Measurements from ENCODE around the gene CD58.

CD58 gene

GRCh38 chr1:116537040-116537831 is 33.6 kb downstream of the CD58 start:
- no peak for DNase-seq

- DNase-seq, result no peak
Measured at GRCh38 chr1:116534014-116534739, 36.6 kb downstream of the CD58 start.

GRCh38 chr1:116533429-116533820 is 37.4 kb downstream of the CD58 start:
- no peak for DNase-seq

GRCh38 chr1:116532671-116533428 is 38.0 kb downstream of the CD58 start:
- DNase-seq, result no peak

- no peak for DNase-seq
Measured at GRCh38 chr1:116531917-116532316, 38.9 kb downstream of the CD58 start.

GRCh38 chr1:116529681-116530080 is 41.1 kb downstream of the CD58 start:
- no peak for DNase-seq

GRCh38 chr1:116529199-116529631 is 41.6 kb downstream of the CD58 start:
- no peak for DNase-seq

GRCh38 chr1:116528329-116529083 is 42.3 kb downstream of the CD58 start:
- no peak for DNase-seq

- DNase-seq, result no peak
Measured at GRCh38 chr1:116525440-116525839, 45.4 kb downstream of the CD58 start.

- DNase-seq, result no peak
Measured at GRCh38 chr1:116521186-116521585, 49.6 kb downstream of the CD58 start.

- DNase-seq, result no peak
Measured at GRCh38 chr1:116518400-116518799, 52.4 kb downstream of the CD58 start.

GRCh38 chr1:116516631-116517030 is 54.2 kb downstream of the CD58 start:
- no peak for DNase-seq

GRCh38 chr1:116515702-116516101 is 55.1 kb downstream of the CD58 start:
- no peak for DNase-seq

GRCh38 chr1:116514708-116515525 is 55.9 kb downstream of the CD58 start:
- DNase-seq, result peak; percentile 23

GRCh38 chr1:116513956-116514355 is 56.9 kb downstream of the CD58 start:
- no peak for DNase-seq

- no peak for DNase-seq
Measured at GRCh38 chr1:116511459-116512019, 59.3 kb downstream of the CD58 start.

- no peak for DNase-seq
Measured at GRCh38 chr1:116510361-116510760, 60.5 kb downstream of the CD58 start.

GRCh38 chr1:116508984-116509980 is 61.5 kb downstream of the CD58 start:
- peak; percentile 30 for DNase-seq

- no peak for DNase-seq
Measured at GRCh38 chr1:116508085-116508983, 62.5 kb downstream of the CD58 start.
